OCI-LY7 (cell line): Measurements from ENCODE around the gene ATXN1.

Experiments
- CTCF ChIP-seq: fragments of 200-600 bp; sonication (generic); conservative IDR thresholded peaks from 2 replicates; pipeline ENCODE4 v1.5.1; 2014; ENCODE audit warnings: mild to moderate bottlenecking, antibody characterized with exemption, low read length, moderate library complexity, mixed read lengths
- EZH2phosphoT487 ChIP-seq: fragments of 200-600 bp; sonication (generic); IDR thresholded peaks from 2 replicates; pipeline ENCODE4 v1.6.1; 2018; ENCODE audit warnings: low read depth, borderline replicate concordance, mild to moderate bottlenecking, mixed run types, antibody characterized with exemption, low read length, moderate library complexity, mixed read lengths

GRCh38 chr6:16545382-16545781 is 215.9 kb downstream of the ATXN1 start:
- TF ChIP-seq CTCF (no peak), EZH2phosphoT487 (no peak)
